Neural progenitor cell (in vitro differentiated cells): ENCODE measurements around the gene UCK2.
"Not testable (repeated sequence)": the region's sequence is repeated elsewhere in the genome, so short reads cannot be mapped to it uniquely, and the experiment has no call there.

Experiments
- EZH2 ChIP-seq: fragments of 200-600 bp; sonication (generic); IDR thresholded peaks from 2 replicates; pipeline ENCODE4 v1.6.1; 2017; ENCODE audit warnings: antibody characterized with exemption, mild to moderate bottlenecking, moderate library complexity
- TF ChIP-seq, protein P1 (sequence below): fragments of 200-600 bp; sonication (generic); IDR thresholded peaks from 2 replicates; pipeline ENCODE4 v1.5.1; 2017; ENCODE audit warnings: antibody characterized with exemption, mild to moderate bottlenecking

GRCh38 chr1:165783519-165783918, 43.9 kb upstream of the UCK2 start:
- not testable (repeated sequence) for TF ChIP-seq EZH2
- TF ChIP-seq, protein P1, sequence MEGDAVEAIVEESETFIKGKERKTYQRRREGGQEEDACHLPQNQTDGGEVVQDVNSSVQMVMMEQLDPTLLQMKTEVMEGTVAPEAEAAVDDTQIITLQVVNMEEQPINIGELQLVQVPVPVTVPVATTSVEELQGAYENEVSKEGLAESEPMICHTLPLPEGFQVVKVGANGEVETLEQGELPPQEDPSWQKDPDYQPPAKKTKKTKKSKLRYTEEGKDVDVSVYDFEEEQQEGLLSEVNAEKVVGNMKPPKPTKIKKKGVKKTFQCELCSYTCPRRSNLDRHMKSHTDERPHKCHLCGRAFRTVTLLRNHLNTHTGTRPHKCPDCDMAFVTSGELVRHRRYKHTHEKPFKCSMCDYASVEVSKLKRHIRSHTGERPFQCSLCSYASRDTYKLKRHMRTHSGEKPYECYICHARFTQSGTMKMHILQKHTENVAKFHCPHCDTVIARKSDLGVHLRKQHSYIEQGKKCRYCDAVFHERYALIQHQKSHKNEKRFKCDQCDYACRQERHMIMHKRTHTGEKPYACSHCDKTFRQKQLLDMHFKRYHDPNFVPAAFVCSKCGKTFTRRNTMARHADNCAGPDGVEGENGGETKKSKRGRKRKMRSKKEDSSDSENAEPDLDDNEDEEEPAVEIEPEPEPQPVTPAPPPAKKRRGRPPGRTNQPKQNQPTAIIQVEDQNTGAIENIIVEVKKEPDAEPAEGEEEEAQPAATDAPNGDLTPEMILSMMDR, result not testable (repeated sequence)
